ENCODE results near the gene GTF3C1.

The GTF3C1 gene

GRCh38 chr16:27424772-27425498, 124.8 kb downstream of the GTF3C1 start:
- no peaks in the 10 kb centered on the region for H3K27me3 ChIP-seq (ENCODE audit: insufficient read depth, insufficient read length)
- TF ChIP-seq SUZ12 (IDR thresholded peaks at IDR 0.05; ENCODE audit: extremely low read depth, insufficient read depth, insufficient read length): no peak
- no peak for TF ChIP-seq YY1 (IDR thresholded peaks at IDR 0.05; ENCODE audit: insufficient read depth, insufficient read length)
- TF ChIP-seq ZNF274 (IDR thresholded peaks at IDR 0.05; ENCODE audit: low read depth, low read length): no peak
- no peaks in the 10 kb centered on the region for H3K36me3 ChIP-seq (ENCODE audit: insufficient read depth, insufficient read length, low read length)
- no peak for DNase-seq (ENCODE audit: low read depth, low spot score)
- peaks cover 4% of the 10 kb centered on the region for H3K4me1 ChIP-seq (ENCODE audit: insufficient read depth, insufficient read length)
- H3K4me3 ChIP-seq (ENCODE audit: insufficient read length, low read depth): no peak overlapping the region
- no peak overlapping the region for H3K9ac ChIP-seq (ENCODE audit: insufficient read length, low read depth)
- peaks cover 28% of the 10 kb centered on the region for H3K9me3 ChIP-seq (ENCODE audit: insufficient read depth, low read length)

GRCh38 chr16:27421961-27422740, 127.6 kb downstream of the GTF3C1 start:
- H3K9ac ChIP-seq (ENCODE audit: insufficient read length, low read depth): no peak overlapping the region
- peaks cover 28% of the 10 kb centered on the region for H3K9me3 ChIP-seq (ENCODE audit: insufficient read depth, low read length)
- DNase-seq (ENCODE audit: low read depth, low spot score): no peak
- H3K4me1 ChIP-seq (ENCODE audit: insufficient read depth, insufficient read length): peaks cover 2% of the 10 kb centered on the region
- no peaks in the 10 kb centered on the region for H3K27me3 ChIP-seq (ENCODE audit: insufficient read depth, insufficient read length)
- no peak for TF ChIP-seq SUZ12 (IDR thresholded peaks at IDR 0.05; ENCODE audit: extremely low read depth, insufficient read depth, insufficient read length)
- TF ChIP-seq ZNF274 (IDR thresholded peaks at IDR 0.05; ENCODE audit: low read depth, low read length): no peak
- no peak for TF ChIP-seq YY1 (IDR thresholded peaks at IDR 0.05; ENCODE audit: insufficient read depth, insufficient read length)
- H3K4me3 ChIP-seq (ENCODE audit: insufficient read length, low read depth): no peak overlapping the region
- no peaks in the 10 kb centered on the region for H3K36me3 ChIP-seq (ENCODE audit: insufficient read depth, insufficient read length, low read length)

DNA sequence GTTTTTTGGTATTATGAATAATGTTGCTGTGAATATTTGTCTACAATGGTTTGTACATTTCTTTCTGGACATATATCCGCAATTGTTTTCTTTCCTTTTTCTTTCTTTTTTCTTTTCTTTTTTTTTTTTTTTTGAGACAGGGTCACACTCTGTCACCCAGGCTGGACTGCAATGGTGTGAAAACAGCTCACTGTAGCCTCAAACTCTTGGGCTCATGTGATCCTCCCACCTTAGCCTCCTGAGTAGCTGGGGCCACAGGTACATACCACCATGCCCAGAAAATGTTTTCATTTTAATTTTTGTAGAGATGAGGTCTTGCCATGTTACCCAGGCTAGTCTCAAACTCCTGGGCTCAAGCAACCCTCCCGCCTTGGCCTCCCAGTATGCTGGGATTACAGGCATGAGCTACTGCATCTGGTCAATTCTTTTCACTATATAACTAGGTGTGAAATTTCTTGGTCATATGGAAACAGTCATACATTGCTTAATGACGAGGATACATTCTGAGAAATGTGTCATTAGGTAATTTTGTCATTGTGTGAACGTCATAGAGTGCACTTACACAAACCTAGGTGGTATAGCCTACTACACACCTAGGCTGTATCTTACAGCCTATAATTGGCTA, 132.6 kb downstream of the GTF3C1 start:
- Histone ChIP-seq H3K4me1 (ENCODE audit: insufficient read depth, insufficient read length) (no peaks in the 10 kb centered on the region), H3K9me3 (ENCODE audit: insufficient read depth, low read length) (peaks cover 15% of the 10 kb centered on the region), H3K27me3 (ENCODE audit: insufficient read depth, insufficient read length) (no peaks in the 10 kb centered on the region), H3K36me3 (ENCODE audit: insufficient read depth, insufficient read length, low read length) (no peaks in the 10 kb centered on the region), H3K4me3 (ENCODE audit: insufficient read length, low read depth) (no peak overlapping the region), H3K9ac (ENCODE audit: insufficient read length, low read depth) (no peak overlapping the region)
- DNase-seq (ENCODE audit: low read depth, low spot score): no peak
- no peak for TF ChIP-seq ZNF274 (IDR thresholded peaks at IDR 0.05; ENCODE audit: low read depth, low read length)
- TF ChIP-seq SUZ12 (IDR thresholded peaks at IDR 0.05; ENCODE audit: extremely low read depth, insufficient read depth, insufficient read length): no peak
- TF ChIP-seq YY1 (IDR thresholded peaks at IDR 0.05; ENCODE audit: insufficient read depth, insufficient read length): no peak

GRCh38 chr16:27414788-27415431, 134.8 kb downstream of the GTF3C1 start:
- no peak overlapping the region for H3K4me3 ChIP-seq (ENCODE audit: insufficient read length, low read depth)
- no peak for DNase-seq (ENCODE audit: low read depth, low spot score)
- no peaks in the 10 kb centered on the region for H3K9me3 ChIP-seq (ENCODE audit: insufficient read depth, low read length)

GRCh38 chr16:27413956-27414355, 135.8 kb downstream of the GTF3C1 start:
- no peaks in the 10 kb centered on the region for H3K36me3 ChIP-seq (ENCODE audit: insufficient read depth, insufficient read length, low read length)
- no peak for TF ChIP-seq YY1 (IDR thresholded peaks at IDR 0.05; ENCODE audit: insufficient read depth, insufficient read length)
- no peak for TF ChIP-seq SUZ12 (IDR thresholded peaks at IDR 0.05; ENCODE audit: extremely low read depth, insufficient read depth, insufficient read length)
- TF ChIP-seq ZNF274 (IDR thresholded peaks at IDR 0.05; ENCODE audit: low read depth, low read length): no peak
- DNase-seq (ENCODE audit: low read depth, low spot score): no peak

More at GRCh38 chr16:27414788-27415431, 134.8 kb downstream of the GTF3C1 start:
- no peaks in the 10 kb centered on the region for H3K4me1 ChIP-seq (ENCODE audit: insufficient read depth, insufficient read length)
- no peak for TF ChIP-seq ZNF274 (IDR thresholded peaks at IDR 0.05; ENCODE audit: low read depth, low read length)
- H3K9ac ChIP-seq (ENCODE audit: insufficient read length, low read depth): no peak overlapping the region
- H3K27me3 ChIP-seq (ENCODE audit: insufficient read depth, insufficient read length): no peaks in the 10 kb centered on the region
- H3K36me3 ChIP-seq (ENCODE audit: insufficient read depth, insufficient read length, low read length): no peaks in the 10 kb centered on the region

GRCh38 chr16:27410761-27411160, 139.0 kb downstream of the GTF3C1 start:
- TF ChIP-seq SUZ12 (IDR thresholded peaks at IDR 0.05; ENCODE audit: extremely low read depth, insufficient read depth, insufficient read length) (no peak), YY1 (IDR thresholded peaks at IDR 0.05; ENCODE audit: insufficient read depth, insufficient read length) (no peak), ZNF274 (IDR thresholded peaks at IDR 0.05; ENCODE audit: low read depth, low read length) (no peak)
- Histone ChIP-seq H3K27me3 (ENCODE audit: insufficient read depth, insufficient read length) (no peaks in the 10 kb centered on the region), H3K4me3 (ENCODE audit: insufficient read length, low read depth) (no peak overlapping the region), H3K36me3 (ENCODE audit: insufficient read depth, insufficient read length, low read length) (no peaks in the 10 kb centered on the region), H3K9ac (ENCODE audit: insufficient read length, low read depth) (no peak overlapping the region), H3K9me3 (ENCODE audit: insufficient read depth, low read length) (no peaks in the 10 kb centered on the region; the same call in 1 of the 2 replicates), H3K4me1 (ENCODE audit: insufficient read depth, insufficient read length) (no peaks in the 10 kb centered on the region)
- no peak for DNase-seq (ENCODE audit: low read depth, low spot score)

More at GRCh38 chr16:27413956-27414355, 135.8 kb downstream of the GTF3C1 start:
- no peak overlapping the region for H3K4me3 ChIP-seq (ENCODE audit: insufficient read length, low read depth)
- no peaks in the 10 kb centered on the region for H3K27me3 ChIP-seq (ENCODE audit: insufficient read depth, insufficient read length)
- no peaks in the 10 kb centered on the region; the same call in 1 of the 2 replicates for H3K9me3 ChIP-seq (ENCODE audit: insufficient read depth, low read length)
- H3K4me1 ChIP-seq (ENCODE audit: insufficient read depth, insufficient read length): no peaks in the 10 kb centered on the region
- H3K9ac ChIP-seq (ENCODE audit: insufficient read length, low read depth): no peak overlapping the region

Data from NT2/D1 (cell line).